K562 (cell line): Measurements from ENCODE around the gene SHC1. TPM values are rescaled to one million over a fixed set of nuclear protein-coding genes. Genes with fewer than 3 reads are reported as not detected.

Experiments used
- CBFA2T3 ChIP-seq: fragments of 450-650 bp; IDR thresholded peaks from 2 replicates; pipeline ENCODE4 v1.6.1; 2017
- CSDE1 ChIP-seq, 2 experiments: fragments of 450-650 bp; IDR thresholded peaks; 2 replicates each; pipeline ENCODE4 v1.6.1; 2016; ENCODE audit warnings: mild to moderate bottlenecking in 1 of 2
- ETS2 ChIP-seq: IDR thresholded peaks from 2 replicates; pipeline ENCODE4 v1.6.1; 2016; ENCODE audit warnings: borderline replicate concordance, missing genetic modification characterization, mild to moderate bottlenecking, moderate library complexity, missing compliant biosample characterization; ENCODE audit not compliant: poor library complexity, severe bottlenecking
- FOXA3 ChIP-seq, 2 experiments: fragments of 450-650 bp in 1 of 2; sonication (generic) in 1 of 2; formaldehyde crosslinking; IDR thresholded peaks in 1 of 2; conservative IDR thresholded peaks in 1 of 2; 2 replicates each; pipeline versions ENCODE4 v1.4.0 to v1.8.0; 2020 to 2022; ENCODE audit warnings: mild to moderate bottlenecking in 2 of 2, missing genetic modification reagents in 1 of 2
- FOXM1 ChIP-seq, 2 experiments: fragments of 450-650 bp in 1 of 2; sonication (generic) in 1 of 2; formaldehyde crosslinking in 1 of 2; IDR thresholded peaks; 2 replicates each; pipeline versions ENCODE4 v1.6.1 to v1.9.0; 2017 to 2022; ENCODE audit warnings: low read depth in 2 of 2, mild to moderate bottlenecking in 2 of 2, missing genetic modification reagents in 1 of 2, moderate library complexity in 1 of 2
- HCFC1 ChIP-seq: IDR thresholded peaks from 2 replicates; pipeline ENCODE4 v1.6.1; 2012; ENCODE audit warnings: low read depth, low read length, improper control_type of control experiment
- ILK ChIP-seq: fragments of 450-650 bp; IDR thresholded peaks from 2 replicates; pipeline ENCODE4 v1.6.1; 2016; ENCODE audit warnings: missing genetic modification characterization, low read depth, mild to moderate bottlenecking, missing compliant biosample characterization, moderate library complexity, borderline replicate concordance
- MGA ChIP-seq: fragments of 450-650 bp; IDR thresholded peaks from 2 replicates; pipeline ENCODE4 v1.6.1; 2016; ENCODE audit warnings: mild to moderate bottlenecking, moderate library complexity
- MIER1 ChIP-seq: fragments of 450-650 bp; IDR thresholded peaks from 2 replicates; pipeline ENCODE4 v1.6.1; 2016; ENCODE audit warnings: antibody characterized with exemption, mild to moderate bottlenecking, low read depth
- PKNOX1 ChIP-seq: fragments of 450-650 bp; IDR thresholded peaks from 2 replicates; pipeline ENCODE4 v1.6.1; 2016
- PTBP1 ChIP-seq: fragments of 200-400 bp; formaldehyde crosslinking; IDR thresholded peaks from 2 replicates; pipeline ENCODE4 v1.6.1; 2017; ENCODE audit warnings: low read depth, low read length
- SIN3B ChIP-seq: fragments of 450-650 bp; IDR thresholded peaks from 2 replicates; pipeline ENCODE4 v1.6.1; 2017; ENCODE audit warnings: low read depth, mild to moderate bottlenecking, moderate library complexity
- ZNF740 ChIP-seq, 3 experiments: fragments of 200-800 bp in 1 of 3; sonication (Bioruptor generic) in 1 of 3; sonication (generic) in 1 of 3; formaldehyde crosslinking in 1 of 3; IDR thresholded peaks; 2 replicates each; pipeline versions ENCODE4 v1.6.1 to v1.8.0; 2016 to 2022; ENCODE audit warnings: mild to moderate bottlenecking in 2 of 3, missing compliant biosample characterization in 2 of 3, missing genetic modification characterization in 2 of 3, missing genetic modification reagents in 1 of 3
- polyA plus RNA-seq, 8 experiments: library from polyadenylated mRNA; depleted of rRNA in 4 of 8; stranded (reverse) in 5 of 8; unstranded in 3 of 8; fragments of >200 nt; fragmentation: Nextera tagmentation in 2 of 8; fragmentation: Illumina TruSeq in 1 of 8; extraction: Ambion mirVana in 2 of 8; extraction: Trizol in 1 of 8; gene quantifications; 2 replicates each; pipeline versions ENCODE4 v1.2.1 to v1.2.3, GENCODE V29; 2011 to 2014; ENCODE audit warnings: inconsistent platforms in 1 of 8, missing spikeins in 1 of 8
- total RNA-seq, 7 experiments: library from RNA; depleted of rRNA in 6 of 7; stranded (reverse); fragments of >200 nt in 6 of 7; fragmentation: Illumina TruSeq in 2 of 7; extraction: Trizol in 2 of 7; gene quantifications; 2 replicates each; pipeline versions ENCODE4 v1.2.1 to v1.2.3, GENCODE V29; 2011 to 2021; ENCODE audit warnings: low replicate concordance in 1 of 7

Gene SHC1
- total and polyA plus RNA-seq, 9 of the 15 experiments (the other 6 are each of a cell fraction or from before 2014, with no cell fraction given), result 4.1 to 113 (median 51.9) TPM

GRCh38 chr1:154936555-154937084 is 33.9 kb downstream of the SHC1 start, which contains the start of gene PMVK (continued):
- peak; percentile 100 for TF ChIP-seq MGA
- peak; percentile 38 for TF ChIP-seq CBFA2T3
- TF ChIP-seq ILK (tag), result no peak
- TF ChIP-seq HCFC1, result no peak; the same call in 1 of the 2 replicates
- 0 out of 2 replicates have a peak, but pooled peaks have one; percentile 37 for TF ChIP-seq PTBP1
- peak; percentile 62; the same call in 1 of the 2 replicates for TF ChIP-seq MIER1
- no peak for TF ChIP-seq ETS2 (tag)
- no peak for TF ChIP-seq CSDE1 (IDR thresholded peaks at IDR 0.05)
- TF ChIP-seq FOXA3 (CRISPR knock-in tag; conservative IDR thresholded peaks at IDR 0.05 in 1 of 2, IDR thresholded peaks at IDR 0.05 in 1 of 2), result 0 out of 4 replicates have a peak, but pooled peaks of 1 of the 2 experiments have one; percentile 28
- TF ChIP-seq ZNF740 (CRISPR knock-in tag; IDR thresholded peaks at IDR 0.05), result peak; percentile 94
- no peak for TF ChIP-seq ZNF740 (tag; IDR thresholded peaks at IDR 0.05)
- TF ChIP-seq PKNOX1, result peak; percentile 97
- peak; percentile 43; the same call in 1 of the 2 replicates for TF ChIP-seq SIN3B
- no peak; the same call in 1 of the 2 replicates for TF ChIP-seq FOXM1 (IDR thresholded peaks at IDR 0.05; ENCODE audit: low read depth)
- peak; percentile 98 for TF ChIP-seq FOXM1 (CRISPR knock-in tag; IDR thresholded peaks at IDR 0.05; ENCODE audit: low read depth)
